GM21526 (cell line): ENCODE results near the gene RAD54L.
"Not testable (repeated sequence)": the region's sequence is repeated elsewhere in the genome, so short reads cannot be mapped to it uniquely, and the experiment has no call there.

ENCODE experiments used
- ATAC-seq: cut with Tn5 transposase; IDR thresholded peaks from one replicate; pipeline ENCODE4 v1.9.1; 2021; ENCODE audit warnings: moderate library complexity; ENCODE audit not compliant: unreplicated experiment, low FRiP score

The RAD54L gene

DNA sequence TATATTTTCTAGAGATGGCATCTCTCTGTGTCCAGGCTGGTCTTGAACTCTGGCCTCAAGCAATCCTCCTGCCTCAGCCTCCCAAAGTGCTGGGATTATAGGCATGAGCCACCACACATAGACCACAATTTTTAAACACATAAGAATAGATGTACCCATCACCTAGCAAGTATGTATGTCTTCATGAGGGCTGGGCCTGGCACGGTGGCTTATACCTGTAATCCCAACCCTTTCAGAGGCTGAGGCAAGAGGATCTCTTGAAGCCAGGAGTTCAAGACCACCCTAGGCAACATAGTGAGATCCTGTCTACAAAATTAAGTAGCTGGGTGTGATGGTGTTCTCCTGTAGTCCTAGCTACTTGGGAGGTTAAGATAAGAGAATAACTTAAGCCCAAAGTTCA lies 69.8 kb downstream of the RAD54L start:
- ATAC-seq, result no peak

DNA sequence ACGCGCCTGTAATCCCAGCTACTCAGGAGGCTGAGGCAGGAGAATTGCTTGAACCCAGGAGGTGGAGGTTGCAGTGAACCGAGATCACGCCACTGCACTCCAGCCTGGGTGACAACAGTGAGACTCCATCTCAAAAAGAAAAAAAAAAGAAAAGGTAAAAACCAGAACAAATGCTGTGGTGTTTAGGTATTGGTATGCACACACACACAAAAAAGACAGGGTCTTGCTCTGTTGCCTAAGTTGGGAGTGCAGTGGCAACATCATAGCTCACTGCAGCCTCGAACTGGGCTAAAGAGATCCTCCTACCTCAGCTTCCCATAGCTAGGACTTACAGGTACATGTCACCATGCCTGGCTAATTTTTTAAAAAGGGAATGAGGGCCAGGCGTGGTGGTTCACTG lies 71.7 kb downstream of the RAD54L start:
- not testable (repeated sequence) for ATAC-seq

DNA sequence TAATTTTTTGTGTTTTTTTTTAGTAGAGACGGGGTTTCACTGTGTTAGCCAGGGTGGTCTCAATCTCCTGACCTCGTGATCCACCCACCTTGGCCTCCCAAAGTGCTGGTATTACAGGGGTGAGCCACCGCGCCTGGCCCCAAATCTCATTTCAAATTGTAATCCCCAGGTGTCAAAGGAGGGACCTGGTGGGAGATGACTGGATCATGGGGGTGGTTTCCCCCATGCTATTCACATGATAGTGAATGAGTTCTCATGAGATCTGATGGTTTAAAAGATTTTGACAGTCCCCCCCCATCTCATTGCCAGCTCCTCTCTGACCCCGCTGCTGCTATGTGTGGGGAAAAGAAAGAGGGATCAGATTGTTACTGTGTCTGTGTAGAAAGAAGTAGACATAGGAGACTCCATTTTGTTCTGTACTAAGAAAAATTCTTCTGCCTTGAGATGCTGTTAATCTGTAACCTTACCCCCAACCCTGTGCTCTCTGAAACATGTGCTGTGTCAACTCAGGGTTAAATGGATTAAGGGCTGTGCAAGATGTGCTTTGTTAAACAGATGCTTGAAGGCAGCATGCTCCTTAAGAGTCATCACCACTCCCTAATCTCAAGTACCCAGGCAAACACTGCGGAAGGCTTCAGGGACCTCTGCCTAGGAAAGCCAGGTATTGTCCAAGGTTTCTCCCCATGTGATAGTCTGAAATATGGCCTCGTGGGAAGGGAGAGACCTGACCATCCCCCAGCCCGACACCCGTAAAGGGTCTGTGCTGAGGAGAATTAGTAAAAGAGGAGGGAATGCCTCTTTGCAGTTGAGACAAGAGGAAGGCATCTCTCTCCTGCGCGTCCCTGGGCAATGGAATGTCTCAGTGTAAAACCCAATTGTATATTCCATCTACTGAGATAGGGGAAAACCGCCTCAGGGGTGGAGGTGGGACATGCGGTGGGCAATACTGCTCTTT lies 72.7 kb downstream of the RAD54L start:
- ATAC-seq, result not testable (repeated sequence)

DNA sequence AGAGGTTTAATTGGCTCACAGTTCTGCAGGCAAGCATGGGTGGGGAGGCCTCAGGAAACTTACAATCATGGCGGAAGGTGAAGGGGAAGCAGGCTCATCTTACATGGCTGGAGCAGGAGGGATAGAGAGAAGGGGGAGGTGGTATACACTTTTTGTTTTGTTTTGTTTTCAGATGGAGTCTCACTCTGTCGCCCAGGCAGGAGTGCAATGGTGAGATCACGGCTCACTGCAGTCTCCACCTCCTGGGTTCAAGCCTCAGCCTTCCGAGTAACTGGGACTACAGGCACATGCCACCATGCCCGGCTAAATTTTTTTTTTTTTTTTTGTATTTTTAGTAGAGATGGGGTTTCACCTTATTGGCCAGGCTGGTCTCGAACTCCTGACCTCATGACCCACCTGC lies 74.6 kb downstream of the RAD54L start:
- ATAC-seq, result not testable (repeated sequence)

DNA sequence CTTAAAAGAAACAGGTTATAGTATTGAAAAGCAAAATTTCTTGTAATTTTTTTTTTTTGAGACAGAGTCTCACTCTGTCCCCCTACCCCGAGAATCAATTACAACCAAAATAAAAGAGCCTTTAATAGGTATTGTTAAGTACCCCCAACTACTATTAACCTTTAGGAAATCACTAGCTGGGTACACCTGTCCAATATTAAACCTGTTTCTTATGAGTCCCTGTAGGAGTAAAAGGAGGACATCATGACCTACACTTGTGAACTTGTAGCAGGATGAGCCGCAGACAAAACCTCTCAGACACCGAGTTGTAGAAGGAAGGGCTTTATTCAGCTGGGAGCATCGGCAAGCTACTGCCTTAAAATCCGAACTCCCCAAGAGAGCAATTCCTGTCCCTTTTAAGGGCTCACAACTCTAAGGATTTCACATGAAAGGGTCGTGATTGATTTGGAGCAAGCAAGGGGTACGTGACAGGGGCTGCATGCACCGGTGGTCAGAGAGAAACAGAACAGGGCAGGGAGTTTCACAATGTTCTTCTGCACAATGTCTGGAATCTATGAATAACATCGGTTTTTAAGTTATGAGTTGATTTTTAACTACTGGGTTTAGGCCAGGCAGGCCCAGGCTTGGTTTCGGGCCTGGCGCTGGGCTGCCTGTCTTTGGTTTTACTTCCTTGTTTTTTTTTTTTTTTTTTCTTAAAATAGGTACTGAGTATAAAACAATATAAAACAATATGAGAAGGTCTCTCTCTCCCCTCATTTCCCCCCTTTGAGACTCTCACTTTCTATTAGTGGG lies 77.9 kb downstream of the RAD54L start:
- ATAC-seq, result not testable (repeated sequence)
